Skeletal muscle satellite cell (primary cell): Measurements from ENCODE around the gene ZNF610. TPM values are rescaled to one million over a fixed set of nuclear protein-coding genes. Genes with fewer than 3 reads are reported as not detected.

Experiments
- H3K27me3 ChIP-seq: 2 replicates; pipeline ENCODE4 v1.7.0; 2013; ENCODE audit warnings: low read length; ENCODE audit not compliant: control insufficient read depth, insufficient read depth
- H3K36me3 ChIP-seq: 2 replicates; pipeline ENCODE4 v1.7.0; 2013; ENCODE audit warnings: mild to moderate bottlenecking, control low read depth, low read length; ENCODE audit not compliant: insufficient read depth
- H3K4me1 ChIP-seq: 2 replicates; pipeline ENCODE4 v1.7.0; 2013; ENCODE audit warnings: low read length; ENCODE audit not compliant: control insufficient read depth, insufficient read depth
- H3K4me2 ChIP-seq: 2 replicates; pipeline ENCODE4 v1.7.0; 2013; ENCODE audit warnings: mild to moderate bottlenecking, low read length
- H3K4me3 ChIP-seq: 2 replicates; pipeline ENCODE4 v1.7.0; 2013; ENCODE audit warnings: low read length
- H3K9ac ChIP-seq: 2 replicates; pipeline ENCODE4 v1.7.0; 2013; ENCODE audit warnings: mild to moderate bottlenecking, low read depth, low read length, moderate library complexity
- H3K9me3 ChIP-seq: replicated peaks from 2 replicates; pipeline ENCODE4 v1.7.0; 2013; ENCODE audit warnings: mild to moderate bottlenecking, control low read depth, low read length
- small RNA-seq: library from RNA; depleted of rRNA; stranded (forward); fragments of <200 nt; gene quantifications from one replicate; pipeline ENCODE3, GENCODE V24; 2012

ZNF610 gene

DNA sequence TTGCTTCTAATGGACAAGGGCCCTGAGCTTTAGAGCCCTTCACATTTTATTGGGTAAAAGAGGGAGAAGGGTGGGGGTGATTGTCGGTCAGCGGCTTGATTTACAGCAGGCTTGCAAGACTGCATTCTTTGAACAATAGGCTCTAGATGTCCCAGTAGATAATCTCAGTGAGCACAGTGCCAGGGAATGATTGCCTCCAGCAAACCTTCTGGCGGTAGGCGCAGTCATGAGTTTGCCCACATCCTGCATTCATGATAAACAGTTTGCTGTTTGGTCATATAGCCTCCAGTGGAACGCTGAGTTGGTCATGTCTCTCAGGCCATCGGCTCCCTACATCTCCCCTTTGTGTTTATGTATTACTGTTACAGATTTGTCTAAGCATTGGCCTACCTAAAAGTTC is 74.2 kb downstream of the ZNF610 start:
- peaks cover 67% of the 10 kb centered on the region for H3K36me3 ChIP-seq
- no peak overlapping the region for H3K4me2 ChIP-seq
- H3K4me1 ChIP-seq: no peaks in the 10 kb centered on the region
- no peak overlapping the region for H3K4me3 ChIP-seq
- no peak overlapping the region for H3K9ac ChIP-seq
- H3K27me3 ChIP-seq: no peaks in the 10 kb centered on the region
- peaks cover 29% of the 10 kb centered on the region for H3K9me3 ChIP-seq

DNA sequence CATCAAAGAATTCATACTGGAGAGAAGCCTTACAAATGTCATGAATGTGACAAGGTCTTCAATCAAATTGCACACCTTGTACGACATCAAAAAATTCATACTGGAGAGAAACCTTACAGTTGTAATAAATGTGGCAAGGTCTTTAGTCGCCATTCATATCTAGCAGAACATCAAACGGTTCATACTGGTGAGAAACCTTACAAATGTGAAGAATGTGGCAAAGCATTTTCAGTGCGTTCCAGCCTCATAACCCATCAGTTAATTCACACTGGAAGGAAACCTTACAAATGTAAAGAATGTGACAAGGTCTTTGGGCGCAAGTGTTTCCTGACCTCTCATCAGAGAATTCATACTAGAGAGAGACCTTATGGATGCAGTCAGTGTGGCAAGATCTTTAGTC is 79.7 kb downstream of the ZNF610 start:
- Histone ChIP-seq H3K9me3 (peaks cover 47% of the 10 kb centered on the region), H3K4me2 (no peak overlapping the region), H3K9ac (no peak overlapping the region), H3K36me3 (peaks cover 22% of the 10 kb centered on the region), H3K4me1 (no peaks in the 10 kb centered on the region), H3K27me3 (no peaks in the 10 kb centered on the region), H3K4me3 (no peak overlapping the region)

Small RNA genes lying within 50 kb of the gene (small RNA-seq; reads per million reads assigned to genes)
- gene AC010332.1: not detected
